Colonic mucosa (tissue), 4 donors: ENCODE data around the gene ARHGEF10L. TPM values are rescaled to one million over a fixed set of nuclear protein-coding genes. Genes with fewer than 3 reads are reported as not detected.

ENCODE experiments used
- DNase-seq: peaks from one replicate; pipeline ENCODE4 v3.0.0-alpha.2; 2020
- H3K27ac ChIP-seq: fragments of 200-600 bp; one replicate; pipeline ENCODE4 v1.8.0; 2021
- H3K27me3 ChIP-seq: fragments of 200-600 bp; one replicate; pipeline ENCODE4 v1.8.0; 2021
- H3K36me3 ChIP-seq: fragments of 200-600 bp; one replicate; pipeline ENCODE4 v1.8.0; 2021
- H3K4me1 ChIP-seq: fragments of 200-600 bp; one replicate; pipeline ENCODE4 v1.8.0; 2021; ENCODE audit warnings: mild to moderate bottlenecking
- H3K4me3 ChIP-seq: fragments of 200-600 bp; one replicate; pipeline ENCODE4 v1.8.0; 2021
- H3K9ac ChIP-seq, 2 donors: one replicate each; pipeline ENCODE4 v1.7.0; 2013; ENCODE audit warnings: control low read depth in 2 of 2, low read depth in 2 of 2, low read length in 2 of 2
- H3K9me3 ChIP-seq: fragments of 200-600 bp; one replicate; pipeline ENCODE4 v1.8.0; 2021
- intact Hi-C: fragments of 100-400 bp; cut with DNase I; formaldehyde crosslinking; loops from one replicate; pipeline ENCODE4 v1.14.1; 2022
- total RNA-seq, 2 donors: library from RNA; stranded (reverse); fragmentation: NEBNext Ultra II Directional in 1 of 2; extraction: Animal tissue kit (Norgen Biotek cat#: 25700) in 1 of 2; gene quantifications; one replicate each; pipeline ENCODE4 v1.2.1, GENCODE V29; 2021
- TF ChIP-seq, protein P1 (sequence below): fragments of 200-600 bp; IDR thresholded peaks from one replicate; pipeline ENCODE4 v1.8.0; 2022; ENCODE audit warnings: antibody characterized with exemption, mild to moderate bottlenecking
- donor health status: healthy.
- donor health status: DM: no; HTN: no; CAD: no.
- donor health status: DM: no; HTN: no; CAD: no.

ARHGEF10L gene
- total RNA-seq, 2 donors from 2014 or later = 77.5 to 133 TPM

DNA sequence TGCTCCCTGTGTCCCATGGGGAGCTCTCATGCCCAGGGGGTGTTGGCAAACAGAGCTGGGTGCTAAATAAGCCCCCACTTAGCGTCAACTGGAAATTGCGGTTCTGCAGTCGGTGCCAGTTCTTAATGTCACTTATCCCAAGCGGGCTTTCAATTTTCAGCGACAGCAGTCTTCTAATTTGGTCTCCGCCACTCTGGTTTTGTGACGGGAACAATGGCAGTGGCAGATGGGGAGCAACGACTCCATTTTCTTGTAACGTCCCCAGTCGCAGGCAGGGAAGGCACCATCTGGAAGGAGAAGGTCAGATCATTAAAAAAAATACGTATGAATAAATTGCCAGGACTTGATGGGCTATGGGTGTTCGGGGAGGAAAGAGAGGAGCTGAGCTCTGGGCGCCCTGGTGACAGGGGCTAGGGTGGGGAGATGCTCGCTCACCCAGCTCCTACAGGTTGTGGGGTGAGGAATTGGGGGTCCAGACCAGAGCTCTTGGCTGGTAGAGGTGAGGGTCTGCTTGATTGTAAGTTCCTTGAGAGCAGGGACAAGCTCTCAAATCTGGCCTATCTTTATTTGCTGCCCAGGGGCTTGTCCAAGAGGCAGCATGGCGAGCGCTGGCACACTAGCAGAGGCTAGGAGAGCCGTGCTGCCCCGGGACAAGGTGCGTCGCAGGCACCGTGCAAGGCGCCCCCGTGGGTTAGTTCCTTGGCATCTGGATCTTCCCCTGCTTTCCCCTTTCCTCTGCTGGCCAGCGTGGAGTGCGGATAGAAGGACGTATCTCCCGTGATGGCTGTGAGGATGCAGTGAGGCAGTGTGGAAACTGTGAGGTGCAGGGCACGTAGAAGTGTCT, 105.8 kb downstream of the ARHGEF10L start:
- TF ChIP-seq, protein P1, sequence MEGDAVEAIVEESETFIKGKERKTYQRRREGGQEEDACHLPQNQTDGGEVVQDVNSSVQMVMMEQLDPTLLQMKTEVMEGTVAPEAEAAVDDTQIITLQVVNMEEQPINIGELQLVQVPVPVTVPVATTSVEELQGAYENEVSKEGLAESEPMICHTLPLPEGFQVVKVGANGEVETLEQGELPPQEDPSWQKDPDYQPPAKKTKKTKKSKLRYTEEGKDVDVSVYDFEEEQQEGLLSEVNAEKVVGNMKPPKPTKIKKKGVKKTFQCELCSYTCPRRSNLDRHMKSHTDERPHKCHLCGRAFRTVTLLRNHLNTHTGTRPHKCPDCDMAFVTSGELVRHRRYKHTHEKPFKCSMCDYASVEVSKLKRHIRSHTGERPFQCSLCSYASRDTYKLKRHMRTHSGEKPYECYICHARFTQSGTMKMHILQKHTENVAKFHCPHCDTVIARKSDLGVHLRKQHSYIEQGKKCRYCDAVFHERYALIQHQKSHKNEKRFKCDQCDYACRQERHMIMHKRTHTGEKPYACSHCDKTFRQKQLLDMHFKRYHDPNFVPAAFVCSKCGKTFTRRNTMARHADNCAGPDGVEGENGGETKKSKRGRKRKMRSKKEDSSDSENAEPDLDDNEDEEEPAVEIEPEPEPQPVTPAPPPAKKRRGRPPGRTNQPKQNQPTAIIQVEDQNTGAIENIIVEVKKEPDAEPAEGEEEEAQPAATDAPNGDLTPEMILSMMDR = no peak
- intact Hi-C loops = loop anchor here (10.0 kb wide), 1 partner anchor 230 kb away; no protein-coding TSS in a partner anchor
- H3K27me3 ChIP-seq = no peaks in the 10 kb centered on the region
- H3K27ac ChIP-seq = no peak overlapping the region
- H3K9me3 ChIP-seq = no peaks in the 10 kb centered on the region
- H3K4me3 ChIP-seq = no peak overlapping the region
- no peak for DNase-seq
- H3K4me1 ChIP-seq = no peaks in the 10 kb centered on the region
- H3K36me3 ChIP-seq = peaks cover 8% of the 10 kb centered on the region
- no peak overlapping the region for H3K9ac ChIP-seq

DNA sequence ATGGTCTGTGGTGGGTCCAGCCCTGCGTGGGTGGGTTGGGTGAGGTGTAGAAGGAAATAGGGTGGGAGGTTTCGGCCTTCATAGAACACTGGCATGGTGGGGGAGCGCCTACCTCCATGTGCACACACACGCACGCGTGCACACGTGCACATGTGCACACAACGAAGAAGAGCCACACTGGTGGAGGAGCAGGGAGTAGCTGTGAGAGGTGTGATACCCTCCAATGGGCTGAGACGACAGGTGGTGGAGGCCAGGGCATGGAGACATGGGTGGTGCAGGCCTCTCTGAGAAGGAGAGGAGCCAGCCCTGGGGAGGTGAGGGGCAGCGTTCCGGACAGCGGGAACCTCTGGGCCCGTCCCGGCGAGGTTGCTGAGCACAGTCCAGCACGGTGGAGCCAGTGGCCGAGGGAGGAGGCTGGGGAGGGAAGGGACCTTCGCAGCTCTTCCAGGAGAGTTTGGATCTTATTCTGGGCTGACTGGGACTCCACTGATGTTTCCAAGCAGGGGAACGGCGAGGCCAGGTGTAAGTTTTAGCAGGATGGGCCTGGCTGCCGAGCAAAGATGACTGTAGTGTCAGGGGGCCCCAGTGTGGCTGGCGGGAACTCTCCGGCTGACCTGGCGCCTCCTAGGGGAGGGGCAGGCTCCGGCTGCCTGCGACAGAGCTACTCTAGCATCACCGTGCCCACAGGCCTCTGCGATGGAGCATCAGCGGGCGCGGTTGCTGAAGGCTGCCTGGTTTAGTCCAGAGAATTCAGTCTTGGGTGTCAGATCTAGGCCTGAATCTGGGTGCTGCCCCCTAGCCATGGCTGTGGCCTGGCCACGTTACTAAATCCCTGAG, 107.2 kb downstream of the ARHGEF10L start:
- TF ChIP-seq, protein P1 = no peak
- Histone ChIP-seq H3K4me3 (no peak overlapping the region), H3K36me3 (peaks cover 13% of the 10 kb centered on the region), H3K27me3 (no peaks in the 10 kb centered on the region), H3K9me3 (no peaks in the 10 kb centered on the region), H3K9ac (no peak overlapping the region), H3K27ac (no peak overlapping the region), H3K4me1 (no peaks in the 10 kb centered on the region)
- intact Hi-C loops = loop anchor here (10.0 kb wide), 1 partner anchor 232 kb away; no protein-coding TSS in a partner anchor
- DNase-seq = no peak

DNA sequence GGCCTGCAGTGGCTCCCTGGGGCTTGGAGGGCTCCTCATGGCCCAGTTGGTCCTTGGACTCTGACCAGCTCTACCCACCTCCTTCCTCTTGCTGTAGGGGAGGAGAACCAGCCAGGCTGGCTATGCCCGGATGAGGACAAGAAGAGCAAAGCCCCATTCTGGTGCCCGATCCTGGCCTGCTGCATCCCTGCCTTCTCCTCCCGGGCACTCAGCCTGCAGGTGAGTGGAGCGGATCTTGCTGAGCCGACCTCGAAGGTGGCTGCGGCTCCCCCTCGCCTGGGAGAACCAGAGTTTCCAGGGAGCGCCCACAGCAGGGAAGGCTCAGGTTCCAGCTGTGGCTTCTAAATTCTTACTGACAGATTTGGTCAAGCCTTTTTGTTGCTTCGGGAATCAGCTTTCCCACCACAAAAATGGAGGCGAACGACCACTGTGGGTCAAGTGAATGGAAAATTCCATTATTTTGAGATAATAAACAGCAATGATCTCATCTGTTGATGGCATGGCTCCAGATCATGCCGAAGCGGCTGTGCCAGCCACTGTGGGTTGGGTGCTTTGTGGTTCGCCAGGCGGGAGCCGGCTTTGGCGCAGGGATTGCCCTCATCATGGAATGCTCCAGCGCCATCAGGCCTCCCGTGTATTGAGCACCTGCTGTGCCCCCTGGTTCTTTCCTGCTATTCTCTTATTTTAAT, 109.1 kb downstream of the ARHGEF10L start:
- no peak for DNase-seq
- H3K27me3 ChIP-seq = no peaks in the 10 kb centered on the region
- H3K9me3 ChIP-seq = no peaks in the 10 kb centered on the region
- H3K36me3 ChIP-seq = peaks cover 14% of the 10 kb centered on the region
- H3K4me3 ChIP-seq = no peak overlapping the region
- TF ChIP-seq, protein P1 = no peak
- H3K4me1 ChIP-seq = no peaks in the 10 kb centered on the region
- no peak overlapping the region for H3K9ac ChIP-seq
- intact Hi-C loops = loop anchor here (10.0 kb wide), 1 partner anchor 234 kb away; no protein-coding TSS in a partner anchor
- H3K27ac ChIP-seq = no peak overlapping the region

DNA sequence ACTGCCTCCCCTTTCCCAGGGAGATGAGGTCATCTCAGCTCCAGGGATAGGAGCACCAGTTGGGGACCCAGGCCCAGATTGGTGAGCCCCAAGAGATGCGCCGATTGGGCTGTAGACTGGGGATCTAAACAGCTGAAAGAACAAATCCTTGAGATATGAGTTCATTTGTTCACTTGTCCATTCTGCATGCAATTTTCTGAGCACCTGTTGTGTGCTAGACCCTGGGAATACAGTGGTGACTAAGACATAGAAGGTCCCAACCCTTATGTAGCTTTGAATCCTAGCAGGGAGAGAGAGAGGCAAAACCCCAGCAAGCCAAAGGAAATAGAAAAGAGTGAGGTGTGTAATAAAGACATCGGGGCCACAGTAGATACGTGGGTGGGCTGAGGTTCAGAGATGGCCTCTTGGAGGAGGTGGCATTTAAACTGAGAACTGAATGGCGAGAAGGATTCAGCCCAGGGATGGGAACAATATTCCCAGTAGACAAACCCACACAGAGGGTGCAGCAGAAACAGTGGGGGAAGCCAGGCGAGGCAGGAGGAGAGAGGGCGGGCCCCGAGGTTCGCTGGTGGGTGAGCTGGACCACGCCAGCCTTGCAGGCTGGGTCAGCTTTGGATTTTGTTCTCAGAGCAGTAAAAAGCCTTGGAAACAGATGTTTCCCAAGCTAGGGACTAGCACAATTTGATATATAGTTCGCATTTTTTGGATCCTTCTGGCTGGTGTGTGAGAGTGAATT, 110.0 kb downstream of the ARHGEF10L start:
- no peak overlapping the region for H3K27ac ChIP-seq
- peaks cover 9% of the 10 kb centered on the region for H3K36me3 ChIP-seq

More for the DNA sequence above, 110.0 kb downstream of the ARHGEF10L start:
- TF ChIP-seq, protein P1 = no peak
- no peaks in the 10 kb centered on the region for H3K4me1 ChIP-seq
- intact Hi-C loops = loop anchor here (10.0 kb wide), 1 partner anchor 235 kb away; no protein-coding TSS in a partner anchor
- no peak overlapping the region for H3K9ac ChIP-seq
- no peaks in the 10 kb centered on the region for H3K9me3 ChIP-seq
- no peak for DNase-seq
- H3K4me3 ChIP-seq = no peak overlapping the region
- H3K27me3 ChIP-seq = no peaks in the 10 kb centered on the region
